K562 (cell line): Measurements from ENCODE around the gene NT5DC4.

Experiments
- ARID1B ChIP-seq: fragments of 450-650 bp; IDR thresholded peaks from 2 replicates; pipeline ENCODE4 v1.6.1; 2016; ENCODE audit warnings: antibody characterized with exemption, mild to moderate bottlenecking, inconsistent platforms
- CTCF ChIP-seq, 3 experiments: IDR thresholded peaks in 2 of 3; conservative IDR thresholded peaks in 1 of 3; 2 replicates each; pipeline ENCODE4 v1.5.1; 2011 to 2012; ENCODE audit warnings: low read length in 3 of 3, mild to moderate bottlenecking in 3 of 3, control low read depth in 2 of 3, improper control_type of control experiment in 1 of 3, inconsistent platforms in 1 of 3, low read depth in 1 of 3, mixed read lengths in 1 of 3, moderate library complexity in 1 of 3; ENCODE audit not compliant: insufficient read depth in 2 of 3
- IRF2 ChIP-seq: sonication (generic); formaldehyde crosslinking; IDR thresholded peaks from 2 replicates; pipeline ENCODE4 v1.8.1; 2022; ENCODE audit warnings: mild to moderate bottlenecking, missing genetic modification reagents
- KHSRP ChIP-seq: fragments of 450-650 bp; IDR thresholded peaks from 2 replicates; pipeline ENCODE4 v1.6.1; 2017
- NFE2L1 ChIP-seq: fragments of 450-650 bp; IDR thresholded peaks from 2 replicates; pipeline ENCODE4 v1.6.1; 2016; ENCODE audit warnings: missing genetic modification characterization, low read depth, mild to moderate bottlenecking, missing compliant biosample characterization, moderate library complexity, borderline replicate concordance
- POLR2A ChIP-seq: fragments of 450-650 bp; conservative IDR thresholded peaks from 2 replicates; pipeline ENCODE4 v1.6.1; 2016
- RBM25 ChIP-seq: fragments of 200-400 bp; formaldehyde crosslinking; IDR thresholded peaks from 2 replicates; pipeline ENCODE4 v1.6.1; 2018; ENCODE audit warnings: low read length, low read depth, moderate library complexity; ENCODE audit not compliant: severe bottlenecking
- RNF219 ChIP-seq: fragments of 250-450 bp; sonication (Bioruptor Pico); IDR thresholded peaks from 2 replicates; pipeline ENCODE4 v1.5.0; 2022; ENCODE audit warnings: mild to moderate bottlenecking
- SLC30A9 ChIP-seq: fragments of 250-450 bp; sonication (Bioruptor Pico); IDR thresholded peaks from 2 replicates; pipeline ENCODE4 v1.8.0; 2022; ENCODE audit warnings: mild to moderate bottlenecking, moderate library complexity
- TEAD4 ChIP-seq, 2 experiments: sonication (generic) in 1 of 2; formaldehyde crosslinking in 1 of 2; IDR thresholded peaks; 2 replicates each; pipeline versions ENCODE4 v1.6.1 to v1.8.0; 2012 to 2022; ENCODE audit warnings: borderline replicate concordance in 1 of 2, inconsistent platforms in 1 of 2, low read length in 1 of 2, mild to moderate bottlenecking in 1 of 2, missing genetic modification reagents in 1 of 2
- ZBTB2 ChIP-seq: fragments of 450-650 bp; IDR thresholded peaks from 2 replicates; pipeline ENCODE4 v1.6.1; 2016; ENCODE audit warnings: antibody characterized with exemption
- ZNF76 ChIP-seq: fragments of 250-450 bp; sonication (Bioruptor Pico); IDR thresholded peaks from 2 replicates; pipeline ENCODE4 v1.4.0; 2020; ENCODE audit warnings: mild to moderate bottlenecking, moderate library complexity, borderline replicate concordance

GRCh38 chr2:112726487-112727190 is 5.8 kb downstream of the NT5DC4 start:
- TF ChIP-seq CTCF (IDR thresholded peaks at IDR 0.05 in 2 of 3, conservative IDR thresholded peaks at IDR 0.05 in 1 of 3; ENCODE audit: insufficient read depth in 2 of 3, low read depth in 1 of 3, low read length in 3 of 3) (peak; percentile 95 to 98 (median 97)), RBM25 (no peak), RNF219 (CRISPR knock-in tag) (no peak), KHSRP (no peak), ZNF76 (no peak), SLC30A9 (no peak), POLR2A (no peak), IRF2 (no peak), ZBTB2 (no peak), TEAD4 (IDR thresholded peaks at IDR 0.05; ENCODE audit: low read length) (peak; percentile 52; the same call in 1 of the 2 replicates), TEAD4 (CRISPR knock-in tag; IDR thresholded peaks at IDR 0.05; ENCODE audit: borderline replicate concordance) (no peak), NFE2L1 (tag) (no peak), ARID1B (no peak)
